A673 (cell line): ENCODE data around the gene INPP5A. TPM values are rescaled to one million over a fixed set of nuclear protein-coding genes. Genes with fewer than 3 reads are reported as not detected.

Experiments used
- BruUV-seq: library from RNA; stranded (reverse); fragments of 400-500 nt; replicated peaks from 2 replicates; lab custom pipeline; 2021; lab: Mats Ljungman, UMichigan
- CTCF ChIA-PET: fragments of 300-600 bp; sonication (Branson Sonifier 250); formaldehyde crosslinking; loops from one replicate; lab custom pipeline; 2022; ENCODE audit warnings: antibody characterized with exemption; lab: Charles Lee
- POLR2A ChIA-PET: fragments of 300-600 bp; sonication (Branson Sonifier 250); formaldehyde crosslinking; loops from one replicate; lab custom pipeline; 2022; ENCODE audit warnings: antibody characterized with exemption; ENCODE audit not compliant: low non-redundant PET; lab: Charles Lee
- DNase-seq: peaks from one replicate; pipeline ENCODE4 v3.0.0-alpha.2; 2015; ENCODE audit warnings: low spot score
- H3K27ac ChIP-seq: fragments of 200-600 bp; sonication (generic); 2 replicates; pipeline ENCODE4 v1.5.1; 2016; ENCODE audit warnings: mixed run types, low read depth, mild to moderate bottlenecking, mixed read lengths, antibody characterized with exemption, low read length; ENCODE audit not compliant: poor library complexity, severe bottlenecking
- H3K27me3 ChIP-seq: fragments of 200-600 bp; sonication (generic); replicated peaks from 2 replicates; pipeline ENCODE4 v1.6.1; 2017; ENCODE audit warnings: mixed run types, low read depth, mild to moderate bottlenecking, mixed read lengths, antibody characterized with exemption, low read length; ENCODE audit not compliant: insufficient read depth, poor library complexity
- H3K36me3 ChIP-seq: fragments of 200-600 bp; sonication (generic); 2 replicates; pipeline ENCODE4 v1.6.1; 2016; ENCODE audit warnings: mixed run types, mild to moderate bottlenecking, mixed read lengths, antibody characterized with exemption, low read length; ENCODE audit not compliant: insufficient read depth, poor library complexity, severe bottlenecking
- H3K4me1 ChIP-seq: fragments of 200-600 bp; sonication (generic); 2 replicates; pipeline ENCODE4 v1.6.1; 2017; ENCODE audit warnings: mixed run types, mild to moderate bottlenecking, mixed read lengths, antibody characterized with exemption, low read length; ENCODE audit not compliant: insufficient read depth, poor library complexity, severe bottlenecking
- H3K4me3 ChIP-seq: fragments of 200-600 bp; sonication (generic); 2 replicates; pipeline ENCODE4 v1.5.1; 2016; ENCODE audit warnings: low read depth, mixed run types, mild to moderate bottlenecking, mixed read lengths, low read length; ENCODE audit not compliant: poor library complexity, severe bottlenecking
- H3K9me3 ChIP-seq: fragments of 200-600 bp; sonication (generic); 2 replicates; pipeline ENCODE4 v1.6.1; 2016; ENCODE audit warnings: mixed run types, low read depth, mild to moderate bottlenecking, mixed read lengths, antibody characterized with exemption, low read length; ENCODE audit not compliant: poor library complexity, severe bottlenecking
- EZH2 ChIP-seq: fragments of 200-600 bp; sonication (generic); IDR thresholded peaks from 2 replicates; pipeline ENCODE4 v1.6.1; 2017; ENCODE audit warnings: borderline replicate concordance, low read depth, mild to moderate bottlenecking, mixed read lengths, antibody characterized with exemption, low read length; ENCODE audit not compliant: poor library complexity, severe bottlenecking
- intact Hi-C: fragments of 100-400 bp; cut with micrococcal nuclease; formaldehyde crosslinking; loops from one replicate; pipeline ENCODE4 v1.10.0; 2022; ENCODE audit not compliant: unreplicated experiment
- total RNA-seq: library from RNA; stranded (reverse); gene quantifications from 2 replicates; pipeline ENCODE4 v1.2.3, GENCODE V29; 2021
- TF ChIP-seq, protein P1 (sequence below): fragments of 300-800, 200-600 bp; sonication (generic); conservative IDR thresholded peaks from 2 replicates; pipeline ENCODE4 v1.5.1; 2017; ENCODE audit warnings: low read depth, mild to moderate bottlenecking, antibody characterized with exemption, low read length, moderate library complexity, mixed read lengths

INPP5A gene
- total RNA-seq, 1 experiment from 2014 or later: 21.8 TPM

DNA sequence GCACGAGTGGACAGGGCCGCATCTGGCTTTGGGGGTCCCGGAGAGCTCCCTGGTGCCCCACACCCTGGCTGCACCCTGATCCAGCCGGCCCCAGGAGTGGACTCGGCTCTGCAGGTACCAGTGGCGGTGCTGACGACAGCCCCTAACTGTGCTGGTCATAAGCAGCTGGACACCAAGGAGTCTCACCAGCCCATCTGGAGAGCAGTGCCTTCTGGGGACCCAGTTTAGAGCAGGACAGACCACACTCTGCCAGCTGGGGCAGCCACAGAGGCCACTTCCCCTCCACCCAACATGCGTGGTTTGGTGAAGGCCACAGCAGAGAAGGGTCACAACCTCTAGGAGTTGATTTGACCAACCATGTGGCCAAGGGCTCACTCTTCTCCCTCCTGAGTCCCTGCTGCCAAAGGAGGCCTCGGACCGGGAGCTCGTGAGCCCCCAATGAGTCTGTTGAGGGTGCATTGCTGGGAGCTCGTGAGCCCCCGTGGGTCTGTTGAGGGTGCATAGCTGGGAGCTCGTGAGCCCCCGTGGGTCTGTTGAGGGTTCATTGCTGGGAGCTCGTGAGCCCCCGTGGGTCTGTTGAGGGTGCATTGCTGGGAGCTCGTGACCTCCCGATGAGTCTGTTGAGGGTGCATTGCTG lies 16.0 kb upstream of the INPP5A start:
- BruUV-seq: no TSS peak

GRCh38 chr10:132522521-132523411 lies 14.8 kb upstream of the INPP5A start:
- no peaks in the 10 kb centered on the region for H3K4me1 ChIP-seq
- no peak for DNase-seq
- POLR2A ChIA-PET: no interaction called here
- CTCF ChIA-PET: no interaction called here
- intact Hi-C loops: no loop called here
- no peak overlapping the region for H3K4me3 ChIP-seq
- H3K36me3 ChIP-seq: no peaks in the 10 kb centered on the region
- no peak overlapping the region for H3K27ac ChIP-seq
- no peaks in the 10 kb centered on the region for H3K9me3 ChIP-seq
- peaks cover 6% of the 10 kb centered on the region for H3K27me3 ChIP-seq
- BruUV-seq: no TSS peak
- no peak for TF ChIP-seq EZH2
- TF ChIP-seq, protein P1, sequence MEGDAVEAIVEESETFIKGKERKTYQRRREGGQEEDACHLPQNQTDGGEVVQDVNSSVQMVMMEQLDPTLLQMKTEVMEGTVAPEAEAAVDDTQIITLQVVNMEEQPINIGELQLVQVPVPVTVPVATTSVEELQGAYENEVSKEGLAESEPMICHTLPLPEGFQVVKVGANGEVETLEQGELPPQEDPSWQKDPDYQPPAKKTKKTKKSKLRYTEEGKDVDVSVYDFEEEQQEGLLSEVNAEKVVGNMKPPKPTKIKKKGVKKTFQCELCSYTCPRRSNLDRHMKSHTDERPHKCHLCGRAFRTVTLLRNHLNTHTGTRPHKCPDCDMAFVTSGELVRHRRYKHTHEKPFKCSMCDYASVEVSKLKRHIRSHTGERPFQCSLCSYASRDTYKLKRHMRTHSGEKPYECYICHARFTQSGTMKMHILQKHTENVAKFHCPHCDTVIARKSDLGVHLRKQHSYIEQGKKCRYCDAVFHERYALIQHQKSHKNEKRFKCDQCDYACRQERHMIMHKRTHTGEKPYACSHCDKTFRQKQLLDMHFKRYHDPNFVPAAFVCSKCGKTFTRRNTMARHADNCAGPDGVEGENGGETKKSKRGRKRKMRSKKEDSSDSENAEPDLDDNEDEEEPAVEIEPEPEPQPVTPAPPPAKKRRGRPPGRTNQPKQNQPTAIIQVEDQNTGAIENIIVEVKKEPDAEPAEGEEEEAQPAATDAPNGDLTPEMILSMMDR: no peak

More for the DNA sequence above, 16.0 kb upstream of the INPP5A start:
- TF ChIP-seq, protein P1: no peak
- no peak for TF ChIP-seq EZH2
- Histone ChIP-seq H3K27me3 (no peaks in the 10 kb centered on the region), H3K36me3 (no peaks in the 10 kb centered on the region), H3K9me3 (no peaks in the 10 kb centered on the region), H3K4me3 (no peak overlapping the region), H3K27ac (no peak overlapping the region), H3K4me1 (peaks cover 10% of the 10 kb centered on the region)
- DNase-seq: no peak
- ChIA-PET POLR2A (interaction anchor here (0.5 kb wide), 1 partner anchor 376 kb away, joined by 4 read pairs; no protein-coding TSS in a partner anchor), CTCF (no interaction called here)
- intact Hi-C loops: no loop called here

- no TSS peak for BruUV-seq
- DNase-seq: no peak
- Histone ChIP-seq H3K27ac (no peak overlapping the region), H3K27me3 (peaks cover 16% of the 10 kb centered on the region), H3K4me1 (no peaks in the 10 kb centered on the region), H3K9me3 (no peaks in the 10 kb centered on the region), H3K4me3 (no peak overlapping the region), H3K36me3 (no peaks in the 10 kb centered on the region)
- ChIA-PET CTCF (no interaction called here), POLR2A (no interaction called here)
- TF ChIP-seq EZH2: no peak
- TF ChIP-seq, protein P1: no peak
- intact Hi-C loops: no loop called here
Measured at GRCh38 chr10:132523561-132524442, 13.8 kb upstream of the INPP5A start.
